ENCODE results near the gene DCLK2.

The DCLK2 gene

DNA sequence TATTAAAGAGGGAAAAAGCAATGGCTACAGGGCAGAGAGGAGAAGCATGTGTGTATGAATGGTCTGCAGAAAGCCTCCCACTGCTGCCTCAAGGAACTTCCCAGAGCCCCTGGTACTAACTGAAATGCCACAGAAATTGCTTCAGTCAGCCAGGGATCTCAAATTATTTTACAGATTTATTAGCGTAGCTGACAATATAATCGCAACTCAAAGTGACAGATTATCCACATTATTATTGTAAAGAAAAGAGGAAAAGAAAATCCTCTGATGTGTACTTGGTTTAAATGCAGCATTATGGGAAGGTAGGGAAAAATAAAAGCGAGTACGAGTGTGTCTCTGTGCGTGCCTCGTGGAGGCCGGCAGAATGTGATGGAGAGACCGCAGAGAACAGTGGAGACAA, 202.7 kb downstream of the DCLK2 start:
- no peak overlapping the region for H3K27ac Mint-ChIP-seq

DNA sequence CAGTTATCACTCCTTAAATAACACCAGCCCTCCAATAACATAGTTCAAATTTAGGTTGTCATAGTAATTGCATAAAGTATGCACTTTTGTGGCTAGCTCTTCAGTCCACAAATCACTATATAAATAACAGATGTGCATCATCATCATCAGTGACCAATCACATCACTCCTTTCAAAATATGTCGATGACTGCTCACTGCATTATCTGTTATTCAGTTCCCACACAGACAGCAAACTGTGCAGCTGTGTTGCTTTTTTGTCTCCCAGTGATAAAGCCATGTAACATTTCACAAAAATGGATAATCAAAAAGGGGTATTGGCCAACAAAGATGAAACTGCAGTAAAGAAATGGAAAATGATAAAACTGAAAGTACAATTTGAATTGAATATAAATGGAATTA, 205.4 kb downstream of the DCLK2 start:
- Mint-ChIP-seq H3K36me3 (ENCODE audit: low read depth) (peaks cover 67% of the 10 kb centered on the region), H3K27ac (no peak overlapping the region), H3K27me3 (no peaks in the 10 kb centered on the region), H3K4me3 (no peak overlapping the region), H3K4me1 (ENCODE audit: low read depth) (no peaks in the 10 kb centered on the region), H3K9me3 (no peaks in the 10 kb centered on the region)

More for the DNA sequence above, 202.7 kb downstream of the DCLK2 start:
- no peaks in the 10 kb centered on the region for H3K9me3 Mint-ChIP-seq
- H3K4me3 Mint-ChIP-seq = no peak overlapping the region
- H3K4me1 Mint-ChIP-seq (ENCODE audit: low read depth) = no peaks in the 10 kb centered on the region
- peaks cover 81% of the 10 kb centered on the region for H3K36me3 Mint-ChIP-seq (ENCODE audit: low read depth)
- no peaks in the 10 kb centered on the region for H3K27me3 Mint-ChIP-seq

- H3K27ac Mint-ChIP-seq = no peak overlapping the region
- H3K36me3 Mint-ChIP-seq (ENCODE audit: low read depth) = peaks cover 47% of the 10 kb centered on the region
- H3K27me3 Mint-ChIP-seq = no peaks in the 10 kb centered on the region
- H3K4me1 Mint-ChIP-seq (ENCODE audit: low read depth) = no peaks in the 10 kb centered on the region
- no peak overlapping the region for H3K4me3 Mint-ChIP-seq
- no peaks in the 10 kb centered on the region for H3K9me3 Mint-ChIP-seq
Observed at GRCh38 chr4:150286656-150287055, 208.4 kb downstream of the DCLK2 start.

DNA sequence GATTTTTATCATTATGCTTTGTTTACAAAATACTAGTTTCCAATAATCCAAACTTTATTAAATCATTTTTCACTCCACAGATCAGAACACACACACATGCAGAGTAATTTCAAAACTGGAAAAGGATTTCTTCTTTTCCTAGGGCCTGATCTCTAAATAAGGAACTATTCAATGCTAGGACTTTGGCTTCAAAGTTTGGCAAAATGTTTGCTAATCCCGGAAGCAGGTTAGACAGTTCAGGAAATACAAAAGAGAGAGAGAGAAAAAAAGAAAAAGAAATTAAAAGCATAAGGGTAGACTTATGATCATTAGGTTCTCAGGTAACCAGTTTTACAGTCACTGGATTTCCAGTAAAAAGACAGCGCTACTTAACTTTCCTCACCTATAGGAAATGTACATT, 211.0 kb downstream of the DCLK2 start:
- no peak overlapping the region for H3K4me3 Mint-ChIP-seq
- peaks cover 39% of the 10 kb centered on the region for H3K36me3 Mint-ChIP-seq (ENCODE audit: low read depth)
- peaks cover 7% of the 10 kb centered on the region for H3K9me3 Mint-ChIP-seq
- no peaks in the 10 kb centered on the region for H3K4me1 Mint-ChIP-seq (ENCODE audit: low read depth)
- H3K27me3 Mint-ChIP-seq = no peaks in the 10 kb centered on the region
- H3K27ac Mint-ChIP-seq = no peak overlapping the region

GRCh38 chr4:150289881-150290280, 211.6 kb downstream of the DCLK2 start:
- Mint-ChIP-seq H3K4me3 (no peak overlapping the region), H3K36me3 (ENCODE audit: low read depth) (peaks cover 39% of the 10 kb centered on the region), H3K9me3 (peaks cover 7% of the 10 kb centered on the region), H3K27me3 (no peaks in the 10 kb centered on the region), H3K4me1 (ENCODE audit: low read depth) (no peaks in the 10 kb centered on the region), H3K27ac (no peak overlapping the region)

GRCh38 chr4:150297861-150298474, 219.7 kb downstream of the DCLK2 start:
- H3K4me1 Mint-ChIP-seq (ENCODE audit: low read depth) = peaks cover 11% of the 10 kb centered on the region
- H3K27ac Mint-ChIP-seq = no peak overlapping the region
- H3K27me3 Mint-ChIP-seq = no peaks in the 10 kb centered on the region
- H3K4me3 Mint-ChIP-seq = no peak overlapping the region
- H3K9me3 Mint-ChIP-seq = peaks cover 3% of the 10 kb centered on the region
- peaks cover 12% of the 10 kb centered on the region for H3K36me3 Mint-ChIP-seq (ENCODE audit: low read depth)

- H3K9me3 Mint-ChIP-seq = no peaks in the 10 kb centered on the region
- no peak overlapping the region for H3K27ac Mint-ChIP-seq
- H3K27me3 Mint-ChIP-seq = no peaks in the 10 kb centered on the region
- no peak overlapping the region for H3K4me3 Mint-ChIP-seq
- peaks cover 8% of the 10 kb centered on the region for H3K36me3 Mint-ChIP-seq (ENCODE audit: low read depth)
- H3K4me1 Mint-ChIP-seq (ENCODE audit: low read depth) = peaks cover 12% of the 10 kb centered on the region
Observed at GRCh38 chr4:150299816-150300215, 221.6 kb downstream of the DCLK2 start.

- H3K4me1 Mint-ChIP-seq (ENCODE audit: low read depth) = peaks cover 12% of the 10 kb centered on the region
- H3K27me3 Mint-ChIP-seq = no peaks in the 10 kb centered on the region
- H3K9me3 Mint-ChIP-seq = no peaks in the 10 kb centered on the region
- H3K36me3 Mint-ChIP-seq (ENCODE audit: low read depth) = peaks cover 18% of the 10 kb centered on the region
- peak overlapping the region; percentile 42 for H3K27ac Mint-ChIP-seq
- H3K4me3 Mint-ChIP-seq = peak overlapping the region; percentile 48
Observed at GRCh38 chr4:150302553-150302952, 224.3 kb downstream of the DCLK2 start.

GRCh38 chr4:150305995-150306394, 227.8 kb downstream of the DCLK2 start:
- no peaks in the 10 kb centered on the region for H3K9me3 Mint-ChIP-seq
- no peaks in the 10 kb centered on the region for H3K27me3 Mint-ChIP-seq
- H3K36me3 Mint-ChIP-seq (ENCODE audit: low read depth) = peaks cover 22% of the 10 kb centered on the region
- no peak overlapping the region for H3K4me3 Mint-ChIP-seq
- H3K4me1 Mint-ChIP-seq (ENCODE audit: low read depth) = peaks cover 12% of the 10 kb centered on the region
- no peak overlapping the region for H3K27ac Mint-ChIP-seq

DNA sequence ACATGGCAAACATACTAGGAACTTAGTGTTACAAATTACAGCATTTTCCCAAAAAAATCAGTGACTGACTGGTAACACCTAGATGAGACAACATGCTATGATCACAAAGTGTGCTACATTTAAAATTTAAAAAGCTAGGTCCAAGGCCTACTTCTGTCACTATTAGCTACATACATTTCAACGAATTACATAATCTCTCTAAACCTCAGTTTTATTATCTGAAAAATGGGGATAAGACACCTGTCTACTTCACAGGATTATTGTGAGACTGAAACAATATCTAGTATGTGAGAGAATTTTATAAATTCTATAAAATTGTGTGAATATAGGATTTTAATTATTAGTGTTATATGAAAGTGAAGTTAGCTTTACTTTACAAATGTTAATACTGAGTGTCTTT, 228.5 kb downstream of the DCLK2 start:
- H3K27ac Mint-ChIP-seq = no peak overlapping the region
- H3K4me1 Mint-ChIP-seq (ENCODE audit: low read depth) = peaks cover 8% of the 10 kb centered on the region
- H3K4me3 Mint-ChIP-seq = no peak overlapping the region
- peaks cover 18% of the 10 kb centered on the region for H3K36me3 Mint-ChIP-seq (ENCODE audit: low read depth)
- no peaks in the 10 kb centered on the region for H3K9me3 Mint-ChIP-seq
- no peaks in the 10 kb centered on the region for H3K27me3 Mint-ChIP-seq

All from stimulated activated naive CD8-positive, alpha-beta T cell treated with anti-CD3 and anti-CD28 coated beads, Interleukin-15, Interleukin-2, amounts not matched to agents 100 ng/mL and 50 ng/mL, for 24 hours (primary cell).